ENCODE results near the gene C16orf74.

The C16orf74 gene

DNA sequence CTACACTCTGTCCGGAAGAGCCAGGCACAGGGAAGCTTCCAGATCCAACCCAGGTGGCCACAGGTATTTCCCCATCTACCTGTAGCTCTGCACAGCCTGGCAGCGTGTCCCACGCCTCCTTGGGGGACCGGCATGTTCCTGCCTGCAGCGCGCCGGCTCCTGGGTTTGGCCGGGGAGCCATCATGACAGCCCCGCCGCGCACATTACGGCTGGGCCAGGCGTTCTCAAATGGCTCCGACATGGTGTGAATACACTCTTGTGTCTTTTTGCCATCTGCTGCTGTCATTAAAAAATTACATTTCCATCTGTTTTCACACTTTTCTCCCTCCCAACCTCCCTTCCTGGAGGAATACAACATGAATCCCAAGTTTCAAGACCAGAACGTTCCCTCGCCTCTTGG, 54.1 kb downstream of the C16orf74 start:
- DNase-seq (ENCODE audit: low read depth in 2 of 2), result no peak

DNA sequence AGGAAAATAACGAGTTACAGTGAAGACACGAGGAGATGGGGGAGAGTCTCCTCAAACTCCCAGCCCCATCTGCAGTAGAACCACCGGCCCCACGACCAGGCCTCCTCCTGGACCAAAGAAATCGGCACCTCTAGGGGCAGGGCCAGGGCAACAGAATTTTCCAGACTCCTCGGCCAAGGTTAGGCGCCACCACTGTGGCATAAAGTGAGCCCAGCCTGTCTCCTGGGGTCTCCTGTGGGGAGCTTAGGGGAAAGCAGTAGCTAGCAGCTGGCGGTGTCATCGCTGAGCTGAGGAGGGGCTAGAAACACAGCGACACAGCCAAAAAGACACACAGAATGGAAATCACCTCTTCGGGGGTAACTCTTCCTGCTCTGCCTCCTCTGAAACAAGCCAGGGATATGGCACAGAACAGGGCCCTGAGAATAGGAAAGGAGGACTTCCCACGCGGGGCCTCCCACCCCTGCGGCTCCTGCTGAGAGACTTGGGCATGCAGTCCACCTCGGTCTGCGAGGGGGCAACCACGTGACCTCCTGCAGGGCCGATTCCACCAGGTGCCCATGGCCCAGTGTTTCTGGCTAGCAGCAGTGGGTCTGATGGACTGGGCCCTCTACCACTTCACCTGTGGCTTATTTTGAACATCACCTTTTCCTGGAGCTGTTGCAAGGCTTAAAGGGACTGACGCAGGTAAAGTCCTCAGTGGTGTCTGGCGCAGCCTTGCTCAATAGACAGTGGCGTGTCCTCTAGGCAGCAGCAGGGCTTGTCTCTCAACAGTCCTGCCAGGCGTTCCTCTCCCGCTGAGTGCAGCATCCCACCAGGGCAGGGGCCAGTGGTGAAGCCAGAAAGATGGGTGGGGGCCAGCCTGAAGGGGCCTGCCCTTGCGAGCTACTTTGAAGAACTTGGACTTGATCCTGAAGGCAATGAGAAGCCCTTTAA, 55.4 kb downstream of the C16orf74 start:
- DNase-seq (ENCODE audit: low read depth in 2 of 2), result no peak

- no peak for DNase-seq (ENCODE audit: low read depth in 2 of 2)
Measured at GRCh38 chr16:85690469-85691064, 60.3 kb downstream of the C16orf74 start.

GRCh38 chr16:85689950-85690320, 61.0 kb downstream of the C16orf74 start:
- no peak for DNase-seq (ENCODE audit: low read depth in 2 of 2)

- DNase-seq (ENCODE audit: low read depth in 2 of 2), result no peak
Measured at GRCh38 chr16:85689285-85689949, 61.5 kb downstream of the C16orf74 start.

GRCh38 chr16:85688586-85689284, 62.2 kb downstream of the C16orf74 start, which contains the start of gene GINS2:
TSS of gene GINS2 (minus strand) at chr16:85688954. CDS start at chr16:85688898, 56 bp downstream.
- DNase-seq (ENCODE audit: low read depth in 2 of 2), result peak; percentile 72 to 76

DNA sequence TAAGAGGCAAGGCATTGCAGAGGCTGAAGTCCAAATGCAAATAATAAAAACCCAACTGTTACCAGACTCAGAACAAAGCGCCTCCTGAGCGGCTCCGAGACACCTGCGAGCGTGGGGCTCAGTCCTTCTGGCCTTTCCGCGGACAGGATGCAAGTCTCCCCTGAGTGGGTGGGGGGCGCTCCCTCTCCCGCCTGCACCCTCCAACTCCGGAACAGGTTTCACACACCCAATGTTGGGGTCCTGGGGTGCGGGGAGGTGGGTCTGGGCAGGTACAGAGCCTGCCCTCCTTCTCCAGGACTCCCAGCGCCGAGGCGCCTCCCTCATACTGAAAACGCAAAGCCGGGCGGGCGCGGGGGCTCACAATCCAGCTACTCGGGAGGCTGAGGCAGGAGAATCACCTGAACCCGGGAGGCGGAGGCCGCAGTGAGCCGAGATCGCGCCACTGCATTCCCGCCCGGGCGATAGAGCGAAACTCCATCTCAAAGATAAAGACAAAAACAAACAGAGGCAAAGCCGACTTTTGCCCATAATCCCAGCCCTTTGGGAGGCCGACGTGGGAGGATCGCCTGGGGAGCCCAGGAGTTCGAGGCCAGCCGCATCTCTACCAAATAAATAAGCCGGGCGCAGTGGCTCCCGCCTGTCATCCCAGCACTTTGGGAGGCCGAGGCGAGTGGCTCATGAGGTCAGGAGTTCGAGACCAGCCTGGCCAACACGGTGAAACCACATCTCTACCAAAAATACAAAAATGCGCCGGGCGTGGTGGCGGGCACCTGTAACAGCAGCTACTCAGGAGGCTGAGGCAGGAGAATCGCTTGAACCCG, 63.0 kb downstream of the C16orf74 start:
- DNase-seq (ENCODE audit: low read depth in 2 of 2), result no peak

DNA sequence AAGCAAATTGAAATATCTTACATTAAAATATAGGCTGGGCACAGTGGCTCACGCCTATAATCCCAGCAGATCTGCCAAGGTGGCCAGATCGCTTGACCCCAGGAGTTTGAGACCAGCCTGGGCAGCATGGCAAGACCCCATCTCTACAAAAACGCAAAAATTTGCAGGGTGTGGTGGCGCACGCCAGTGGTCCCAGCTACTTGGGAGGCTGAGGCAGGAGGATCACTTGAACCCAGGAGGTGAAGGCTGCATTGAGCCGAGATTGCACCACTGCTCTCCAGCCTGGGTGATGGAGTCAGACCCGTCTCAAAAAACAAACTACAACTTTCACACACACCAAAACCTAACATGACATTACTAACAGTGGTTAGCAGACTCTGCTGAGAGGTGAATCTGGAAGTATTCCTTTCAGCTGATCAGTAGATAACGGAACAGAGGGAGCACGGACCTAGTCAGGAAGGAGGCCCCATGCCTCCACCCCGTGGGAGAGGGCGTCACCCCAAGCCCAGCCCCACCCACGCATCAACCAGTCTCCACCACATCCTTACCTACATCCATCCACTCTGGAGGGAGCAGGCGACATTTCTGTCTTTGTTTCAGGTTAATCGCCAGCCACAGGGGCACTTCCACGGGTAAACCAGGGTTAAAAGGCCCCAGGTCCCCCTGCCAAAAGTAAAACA, 63.8 kb downstream of the C16orf74 start:
- DNase-seq (ENCODE audit: low read depth in 2 of 2), result no peak

DNA sequence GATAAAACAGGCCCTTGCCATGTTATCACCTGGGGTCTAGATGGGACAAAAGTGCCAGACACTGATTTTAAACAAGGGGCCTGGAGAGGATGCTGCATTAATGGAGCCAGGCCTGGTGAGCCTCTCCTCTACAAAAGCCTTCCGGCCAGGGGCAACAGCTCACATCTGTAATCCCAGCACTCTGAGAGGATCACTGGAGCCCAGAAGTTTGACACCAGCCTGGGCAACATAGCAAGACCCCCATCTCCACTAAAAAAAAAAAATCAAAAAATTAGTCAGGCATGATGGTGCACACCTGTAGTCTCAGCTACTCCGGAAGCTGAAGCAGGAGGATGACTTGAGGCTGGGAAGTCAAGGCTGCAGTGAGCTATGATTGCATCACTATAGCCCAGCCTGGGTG, 65.6 kb downstream of the C16orf74 start:
- no peak for DNase-seq (ENCODE audit: low read depth in 2 of 2)

- DNase-seq (ENCODE audit: low read depth in 2 of 2), result no peak
Measured at GRCh38 chr16:85683363-85683762, 67.5 kb downstream of the C16orf74 start.

DNA sequence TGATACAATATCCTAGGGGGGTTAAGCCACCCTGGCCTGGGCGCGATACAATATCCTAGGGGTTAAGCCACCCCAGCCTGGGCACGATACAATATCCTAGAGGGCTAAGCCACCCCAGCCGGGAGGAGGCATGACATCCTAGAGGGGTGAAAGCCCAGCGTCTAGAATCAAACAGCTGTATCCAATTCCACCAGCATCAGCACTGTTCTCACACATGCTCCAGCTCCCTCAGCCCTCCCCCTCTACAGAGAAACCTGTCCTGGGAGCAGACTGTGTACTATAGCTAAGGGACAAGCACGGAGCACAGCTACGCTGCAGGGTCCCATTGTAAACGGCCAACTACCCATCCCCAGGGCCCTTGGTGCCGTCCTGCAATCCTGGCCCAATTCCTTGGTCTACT, 68.4 kb downstream of the C16orf74 start:
- DNase-seq (ENCODE audit: low read depth in 2 of 2), result no peak

- DNase-seq (ENCODE audit: low read depth in 2 of 2), result no peak
Measured at GRCh38 chr16:85681255-85681654, 69.6 kb downstream of the C16orf74 start.

DNA sequence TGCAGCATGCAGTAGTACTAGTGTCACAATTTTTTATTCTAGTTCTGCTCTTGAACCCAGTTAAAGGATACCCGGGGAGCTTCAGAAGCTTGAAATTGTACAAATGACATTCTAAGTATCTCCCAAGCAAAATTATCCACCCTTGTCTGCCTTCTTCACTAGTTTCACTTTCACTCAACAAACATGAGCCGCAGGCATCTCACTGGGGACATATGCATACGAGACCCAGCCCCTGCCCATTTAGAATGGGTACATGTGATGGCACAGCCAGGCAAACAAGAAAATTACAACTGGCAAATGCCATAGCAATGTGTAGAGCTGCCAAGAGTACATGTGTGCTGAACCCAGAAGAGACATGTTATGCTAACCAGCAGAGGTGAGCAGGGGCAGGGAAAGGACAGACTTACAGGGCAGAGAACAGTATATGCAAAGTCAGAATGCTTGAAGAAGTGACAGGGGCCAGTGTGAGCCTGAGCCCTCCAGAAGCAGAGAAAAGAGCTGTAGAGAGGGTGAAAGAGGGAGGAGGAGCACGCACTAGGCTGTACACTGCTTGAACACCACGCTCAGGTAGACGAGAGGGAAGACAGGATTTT, 70.4 kb downstream of the C16orf74 start:
- DNase-seq (ENCODE audit: low read depth in 2 of 2), result no peak

DNA sequence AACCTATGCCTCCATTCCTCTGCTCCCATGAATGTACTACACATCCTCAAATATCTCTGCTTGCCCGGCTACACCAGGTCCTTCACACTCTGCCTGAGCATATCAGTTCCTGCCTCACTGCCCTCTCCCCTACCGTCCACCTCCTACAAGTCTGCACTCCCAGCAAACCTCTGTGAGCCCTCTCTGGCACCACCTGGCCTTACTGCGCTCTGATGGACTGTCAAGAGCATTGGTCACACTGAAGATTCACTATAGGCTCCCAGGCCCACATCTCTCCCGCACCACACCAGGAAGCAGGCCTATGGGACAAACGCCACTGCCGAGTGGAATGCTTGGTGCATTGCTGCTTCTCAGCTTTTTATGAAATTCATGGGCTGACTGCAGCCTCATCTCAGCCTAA, 71.0 kb downstream of the C16orf74 start:
- DNase-seq (ENCODE audit: low read depth in 2 of 2), result no peak

DNA sequence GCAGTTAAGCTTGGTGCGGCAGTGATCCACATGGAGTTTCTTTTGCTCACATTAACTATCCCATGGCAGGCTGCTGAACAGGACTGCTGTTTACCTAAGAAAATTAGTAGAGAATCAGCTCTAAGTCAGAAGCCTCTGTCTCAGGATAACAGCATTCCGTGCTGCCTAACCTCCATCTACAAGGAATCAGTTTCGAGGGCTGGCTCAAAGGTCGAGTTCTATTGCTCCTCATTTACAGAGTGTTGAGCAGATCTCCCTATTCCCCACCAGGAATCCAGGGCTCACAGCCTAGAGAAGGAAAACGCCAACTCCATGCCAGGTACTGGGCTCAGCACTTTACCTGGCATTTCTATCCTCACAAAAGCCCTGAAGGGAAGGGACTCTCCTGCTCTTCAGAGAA, 72.1 kb downstream of the C16orf74 start:
- no peak for DNase-seq (ENCODE audit: low read depth in 2 of 2)

DNA sequence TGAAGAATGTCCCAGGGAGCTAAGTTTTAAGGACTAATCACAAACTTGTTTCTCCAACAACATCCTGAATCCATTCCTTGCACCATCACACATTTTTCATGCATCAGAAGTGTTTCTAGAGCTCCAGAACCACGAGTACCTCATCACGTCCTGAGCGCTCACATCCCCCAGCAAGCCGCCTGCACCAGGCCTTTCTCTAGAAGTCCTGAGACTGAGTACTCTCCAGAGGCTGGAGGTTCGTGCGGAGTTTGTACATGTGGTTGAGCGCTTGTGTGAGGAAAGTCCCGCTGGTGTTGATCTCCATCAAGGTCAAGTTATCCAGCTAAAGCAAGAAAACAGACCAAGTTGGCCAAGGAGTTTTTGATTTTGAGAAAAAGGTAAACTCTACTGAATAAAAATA, 72.9 kb downstream of the C16orf74 start:
- DNase-seq (ENCODE audit: low read depth in 2 of 2), result no peak

DNA sequence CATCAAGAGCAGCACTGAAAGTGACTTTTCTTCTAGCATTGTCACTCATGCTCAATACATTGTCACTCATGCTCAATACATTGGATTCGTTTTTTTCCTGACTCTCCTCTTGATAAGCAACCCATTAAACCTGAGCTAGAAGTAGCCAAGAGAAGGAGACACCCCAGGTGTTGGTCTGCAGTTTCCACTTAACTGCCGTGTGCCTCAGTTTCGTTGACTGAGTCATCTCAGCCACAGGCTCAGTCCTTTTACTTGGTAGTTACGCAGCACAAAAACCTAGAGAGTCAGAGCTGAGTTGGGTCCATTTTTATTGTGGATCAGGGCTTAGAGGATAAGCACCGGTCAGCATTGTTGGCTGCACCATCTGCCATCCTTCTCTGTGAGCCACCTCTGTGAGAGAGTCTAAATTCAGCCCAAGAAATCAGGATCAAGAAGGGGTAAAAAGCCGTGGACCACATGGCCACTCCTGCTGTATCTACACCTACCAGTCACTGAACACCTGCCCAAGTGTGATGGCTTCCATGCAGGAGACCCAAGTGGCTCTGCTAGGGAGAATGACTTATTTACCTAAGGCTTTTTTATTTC, 73.4 kb downstream of the C16orf74 start:
- no peak for DNase-seq (ENCODE audit: low read depth in 2 of 2)

DNA sequence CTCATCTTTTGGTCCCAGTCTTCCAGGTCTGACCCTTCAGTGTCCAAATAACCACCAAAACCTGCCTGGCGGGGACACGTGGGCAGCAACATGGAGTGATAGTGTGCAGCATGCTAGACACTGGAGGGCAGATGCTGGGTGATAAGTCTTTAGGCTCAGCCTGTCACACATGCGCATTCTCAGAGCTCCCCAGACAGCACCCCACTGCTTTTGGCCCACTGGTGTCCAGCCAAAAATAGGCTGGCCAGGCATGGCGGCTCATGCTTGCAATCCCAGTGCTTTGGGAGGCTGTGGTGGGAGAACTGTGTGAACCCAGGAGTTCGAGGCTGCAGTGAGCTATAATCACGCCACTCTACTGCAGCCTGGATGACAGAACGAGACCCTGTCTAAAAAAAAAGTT, 74.4 kb downstream of the C16orf74 start:
- no peak for DNase-seq (ENCODE audit: low read depth in 2 of 2)

GRCh38 chr16:85675251-85675874, 75.5 kb downstream of the C16orf74 start:
- DNase-seq (ENCODE audit: low read depth in 2 of 2), result no peak

All from stimulated activated CD8-positive, alpha-beta memory T cell treated with anti-CD3 and anti-CD28 coated beads, Interleukin-7, amount 100 ng/mL, for 1 hour (primary cell).